Left ventricle myocardium superior (tissue), 1 donor: ENCODE measurements around the gene KCTD7. TPM values are rescaled to one million over a fixed set of nuclear protein-coding genes. Genes with fewer than 3 reads are reported as not detected.
"Not testable (repeated sequence)": the region's sequence is repeated elsewhere in the genome, so short reads cannot be mapped to it uniquely, and the experiment has no call there.

Source experiments
- ATAC-seq: fragments of 200-7000 bp; cut with Tn5 transposase; one replicate; pipeline ENCODE4 v1.9.1; 2020; ENCODE audit warnings: mild to moderate bottlenecking, moderate library complexity
- DNase-seq: peaks from one replicate; pipeline ENCODE4 v3.0.0-alpha.2; 2020
- intact Hi-C: fragments of 100-400 bp; cut with micrococcal nuclease; formaldehyde crosslinking; loops from one replicate; pipeline ENCODE4 v1.11.0; 2022
- long read RNA-seq: library from polyadenylated mRNA; unstranded; transcript quantifications from one replicate; pipeline ENCODE4 v2.0.0, GENCODE V29; 2021
- total RNA-seq: library from RNA; stranded (reverse); fragmentation: NEBNext Ultra II Directional; extraction: Animal tissue kit (Norgen Biotek cat#: 25700); gene quantifications from one replicate; pipeline ENCODE4 v1.2.1, GENCODE V29; 2021
- donor health status: DM: no; HTN: yes; CAD: no; lungs with severe emphysema.

The KCTD7 gene
- 8.0 TPM for total RNA-seq
- long read RNA-seq, result 0 reads

DNA sequence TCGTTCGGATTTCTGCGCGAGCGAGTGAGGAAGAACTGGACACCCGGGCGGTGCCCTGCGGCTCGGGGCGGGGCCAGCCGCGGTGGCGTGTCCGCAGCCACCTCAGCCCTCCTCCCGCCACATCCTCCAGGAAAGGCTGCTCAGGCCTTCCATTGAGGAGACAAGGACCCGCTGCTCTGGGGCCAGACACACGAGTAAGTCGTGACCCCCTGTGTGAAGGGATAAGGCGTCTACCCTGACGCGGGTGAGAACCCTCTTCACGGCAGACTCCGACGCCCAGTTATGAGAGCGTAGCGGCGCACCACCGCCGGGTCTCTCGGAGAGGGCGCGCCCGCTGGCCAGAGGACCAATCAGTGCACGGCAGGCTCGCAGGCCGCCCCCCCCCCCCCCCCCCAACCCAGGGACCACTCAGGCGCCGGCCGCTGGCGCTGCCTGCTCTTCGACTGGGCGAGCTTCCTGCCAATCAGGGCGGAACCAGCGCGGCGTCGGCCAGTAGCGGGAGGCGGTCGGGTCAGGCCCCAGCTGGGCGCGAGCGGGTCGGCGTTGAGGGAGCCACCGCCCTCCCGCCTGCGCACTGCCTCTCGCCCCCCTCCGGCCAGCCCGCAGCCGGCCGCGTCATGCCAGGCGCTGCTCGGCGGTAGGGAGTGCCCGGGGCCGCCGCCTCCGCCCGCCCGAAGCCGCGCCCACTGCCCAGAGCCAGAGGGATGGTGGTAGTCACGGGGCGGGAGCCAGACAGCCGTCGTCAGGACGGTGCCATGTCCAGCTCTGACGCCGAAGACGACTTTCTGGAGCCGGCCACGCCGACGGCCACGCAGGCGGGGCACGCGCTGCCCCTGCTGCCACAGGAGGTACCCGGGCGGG lies at the start of gene KCTD7:
TSS of gene KCTD7 (plus strand) at position 521 of the 861 bp plus-strand sequence. CDS start at position 705, 184 bp downstream.
- intact Hi-C loops, result no loop called here
- peak; percentile 95 for ATAC-seq

DNA sequence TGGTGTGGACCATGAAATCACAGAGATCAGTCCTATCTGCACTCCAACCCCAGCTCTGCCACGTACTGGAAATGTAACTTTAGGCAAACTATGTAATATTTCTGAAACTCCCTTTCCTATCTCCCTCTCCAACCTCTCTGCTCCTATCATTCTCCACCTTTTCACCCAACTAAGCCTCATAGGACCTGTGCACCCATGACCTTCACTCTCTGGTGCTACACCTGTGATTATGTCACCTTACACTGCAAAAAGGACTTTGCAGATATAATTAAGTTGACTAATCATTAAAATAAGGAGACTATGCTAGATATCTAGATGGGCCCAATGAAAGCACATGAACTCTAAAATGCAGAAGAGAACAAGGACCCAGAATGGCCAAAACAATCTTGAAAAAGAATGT lies 48.3 kb upstream of the KCTD7 start:
- intact Hi-C loops, DNase-seq, ATAC-seq: not testable (repeated sequence)

More for the DNA sequence above, at the start of gene KCTD7:
- DNase-seq, result peak; percentile 99

DNA sequence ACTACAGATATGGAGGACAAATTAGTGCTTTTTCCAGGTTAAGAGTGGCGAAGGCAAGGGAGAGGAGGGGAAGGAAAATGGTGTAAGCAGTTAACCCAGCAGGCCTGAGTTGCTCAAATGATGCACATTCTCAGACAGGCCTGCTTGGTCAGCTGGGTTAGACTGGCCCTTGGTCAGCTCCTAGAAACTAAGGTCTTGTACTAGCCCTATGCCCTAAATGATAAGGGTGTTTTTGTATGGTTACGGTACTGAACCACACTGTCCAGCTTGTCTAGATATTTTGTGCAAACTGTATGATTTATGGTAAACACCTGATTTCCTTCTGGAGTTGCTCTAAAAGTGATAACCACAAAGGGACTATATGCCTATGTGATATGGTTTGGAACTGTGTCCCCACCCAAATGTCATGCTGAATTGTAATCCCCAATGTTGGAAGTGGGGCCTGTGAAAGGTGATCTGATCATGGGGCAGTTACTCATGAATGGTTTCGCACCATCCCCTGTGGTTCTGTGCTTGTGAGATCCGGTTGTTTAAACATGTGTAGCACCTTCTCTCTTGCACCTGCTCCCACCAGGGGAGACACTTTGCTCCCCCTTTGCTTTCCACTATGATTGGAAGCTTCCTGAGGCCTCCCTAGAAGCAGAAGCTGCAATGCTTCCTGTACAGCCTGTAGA lies 45.7 kb upstream of the KCTD7 start:
- ATAC-seq, intact Hi-C loops, DNase-seq: not testable (repeated sequence)

DNA sequence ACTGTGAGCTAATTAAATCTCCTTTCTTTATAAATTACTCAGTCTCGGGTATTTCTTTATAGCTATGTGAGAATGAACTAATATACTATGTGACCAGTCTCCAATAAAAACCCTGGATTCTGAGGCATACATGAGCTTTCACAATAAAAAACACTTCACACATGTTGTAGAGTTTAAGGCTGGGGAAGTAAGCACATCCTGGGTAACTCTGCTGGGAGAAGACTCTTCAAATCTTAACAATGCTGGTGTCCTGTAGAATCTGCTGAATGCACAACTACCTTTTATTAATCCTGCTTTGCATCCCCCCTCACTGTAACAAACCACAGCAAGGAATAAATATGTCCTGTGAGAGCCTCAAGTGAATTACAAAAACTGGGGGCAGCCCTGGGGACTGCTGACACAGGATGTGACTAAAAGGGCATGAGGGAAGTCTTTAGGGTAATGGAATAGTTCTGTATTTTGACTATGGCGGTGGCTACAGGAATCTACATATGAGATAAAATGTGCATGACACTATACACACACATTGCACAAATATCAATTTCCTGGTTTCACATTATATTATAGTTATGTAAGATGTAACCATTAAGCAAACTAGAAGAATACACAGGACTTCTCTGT lies 45.1 kb upstream of the KCTD7 start:
- DNase-seq (no peak), ATAC-seq (no peak)
- intact Hi-C loops, result no loop called here

DNA sequence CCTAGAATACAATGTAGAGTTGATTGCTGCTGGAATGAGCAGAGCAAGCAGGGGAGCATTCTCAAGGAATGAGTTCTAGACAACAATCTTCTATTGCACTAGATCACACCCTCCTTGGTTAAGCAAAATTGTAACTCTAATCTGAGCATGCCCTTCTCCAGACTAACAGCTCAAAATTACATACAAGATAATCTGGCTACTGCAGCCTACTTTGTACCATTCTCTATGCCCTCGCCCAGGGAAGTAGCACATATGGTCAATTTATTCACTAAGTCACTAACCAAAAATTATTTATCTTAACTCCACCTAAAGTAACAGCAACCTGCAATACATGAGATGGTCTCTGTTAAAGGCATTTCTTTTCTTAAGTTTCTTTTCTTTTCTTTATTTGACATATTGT lies 42.5 kb upstream of the KCTD7 start:
- DNase-seq (no peak), ATAC-seq (no peak)
- intact Hi-C loops, result no loop called here

DNA sequence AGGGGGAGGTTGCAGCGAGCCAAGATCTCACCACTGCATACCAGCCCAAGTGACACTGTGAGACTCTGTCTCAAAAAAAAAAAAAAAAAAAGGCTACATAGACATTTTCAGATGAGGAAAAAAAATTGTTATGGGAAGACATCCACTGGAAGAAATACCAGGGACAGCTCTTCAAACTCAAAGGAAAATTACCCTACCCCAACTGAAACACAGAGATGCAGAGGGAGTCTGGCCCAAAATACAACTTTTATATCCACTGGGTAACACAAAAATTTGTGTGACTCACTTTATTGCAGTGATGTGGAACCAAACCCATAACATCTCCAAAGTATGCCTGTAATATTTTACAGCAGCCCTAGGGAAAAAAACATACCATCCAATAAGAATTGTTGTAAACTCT lies 40.5 kb upstream of the KCTD7 start:
- DNase-seq, ATAC-seq, intact Hi-C loops: not testable (repeated sequence)

DNA sequence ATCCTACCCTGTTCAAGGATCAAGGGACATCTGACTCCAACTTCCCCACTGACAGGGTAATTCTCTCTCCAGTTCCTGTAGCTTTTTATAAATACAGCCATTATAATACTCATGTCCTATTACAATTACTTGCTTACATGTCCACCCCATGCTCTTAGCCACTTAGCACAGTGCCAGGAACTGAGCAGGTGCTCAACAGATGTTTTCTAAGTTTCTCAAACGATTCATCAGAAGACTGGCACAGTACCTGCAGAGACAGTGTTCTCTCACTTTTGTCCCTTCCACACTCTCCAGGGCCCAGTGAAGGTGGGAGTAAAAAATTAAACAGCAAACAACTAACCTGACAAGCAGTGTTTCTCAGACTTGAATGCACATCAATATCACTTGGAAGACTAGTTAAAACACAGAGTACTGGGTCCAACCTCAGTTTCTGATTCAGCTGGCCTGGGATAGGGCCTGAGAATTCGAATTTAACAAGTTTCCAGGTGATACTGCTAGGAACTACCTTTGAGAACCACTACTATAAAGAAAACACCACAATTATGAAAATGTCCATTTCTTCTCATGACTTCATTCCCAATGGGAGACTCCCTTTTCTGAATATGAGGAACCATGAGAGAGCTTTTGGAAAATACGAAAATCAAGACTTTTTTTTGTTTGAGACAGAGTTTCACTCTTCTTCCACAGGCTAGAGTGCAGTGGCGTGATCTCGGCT lies 39.7 kb upstream of the KCTD7 start:
- intact Hi-C loops, ATAC-seq: not testable (repeated sequence)

DNA sequence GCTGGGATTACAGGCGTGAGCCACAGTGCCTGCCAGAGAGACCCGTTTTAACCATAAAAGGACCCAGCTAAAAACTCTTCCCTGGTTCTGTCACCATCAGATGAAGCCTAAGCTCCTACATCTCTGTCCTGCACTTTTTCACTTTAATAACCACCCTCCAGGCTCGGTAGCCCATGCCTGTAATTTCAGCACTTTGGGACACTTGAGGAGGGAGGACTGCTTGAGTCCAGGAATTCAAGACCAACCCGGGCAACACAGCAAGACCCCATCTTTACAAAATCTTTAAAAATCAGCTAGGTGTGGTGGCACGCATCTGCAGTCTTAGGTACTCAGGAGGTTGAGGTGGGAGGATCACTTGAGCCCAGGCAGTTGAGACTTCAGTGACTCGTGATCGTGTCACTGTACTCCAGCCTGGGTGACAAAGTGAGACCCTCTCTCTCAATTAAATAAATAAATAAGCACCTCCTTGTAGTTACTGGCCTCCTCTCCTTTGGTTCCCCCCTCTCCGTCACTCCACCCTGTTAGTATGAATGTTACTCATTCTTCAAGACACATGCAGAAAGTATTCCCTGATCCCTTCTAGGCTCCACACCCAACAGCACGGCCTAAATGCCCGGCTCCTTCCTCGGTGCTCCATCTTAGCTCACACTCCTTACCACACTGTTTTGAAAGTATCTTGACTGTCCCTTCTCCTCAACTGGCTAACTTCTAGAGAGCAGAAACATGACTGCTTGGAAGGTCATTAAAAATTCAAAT lies 38.2 kb upstream of the KCTD7 start:
- DNase-seq, intact Hi-C loops, ATAC-seq: not testable (repeated sequence)

More for the DNA sequence above, 39.7 kb upstream of the KCTD7 start:
- DNase-seq, result not testable (repeated sequence)

DNA sequence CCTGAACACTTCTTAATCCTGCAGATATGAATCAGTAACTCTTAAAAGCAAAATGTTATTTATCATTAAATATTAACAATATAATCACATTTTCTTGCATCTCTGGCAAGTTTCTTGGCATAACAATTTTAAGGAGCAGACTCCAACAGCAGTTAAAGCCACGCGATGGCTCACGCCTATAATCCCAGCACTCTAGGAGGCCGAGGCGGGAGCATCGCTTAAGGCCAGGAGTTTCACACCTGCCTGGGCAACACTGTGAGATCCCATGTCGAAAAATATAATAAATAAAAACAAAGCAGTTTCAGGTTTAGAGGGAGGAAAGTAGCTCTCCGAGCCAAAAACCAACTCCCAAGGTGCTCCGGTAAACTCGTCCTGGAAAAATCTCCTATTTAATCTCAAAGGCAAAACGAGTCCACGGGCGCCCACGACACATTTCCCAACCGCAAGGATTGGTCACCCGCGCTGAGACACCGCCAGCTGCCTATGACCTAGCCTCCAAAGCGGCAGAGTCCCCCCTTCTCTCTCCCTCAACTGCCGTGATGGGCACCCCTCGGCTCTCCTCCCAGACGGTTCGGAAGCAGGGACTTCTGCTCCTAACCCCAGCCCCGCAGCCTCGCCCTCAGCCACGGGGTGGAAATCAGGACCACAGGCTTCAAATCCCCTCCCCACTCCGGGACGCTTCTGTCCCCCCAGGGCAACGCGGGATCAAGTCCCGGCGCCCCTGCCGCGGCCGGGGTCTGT lies 37.5 kb upstream of the KCTD7 start:
- intact Hi-C loops, DNase-seq: not testable (repeated sequence)
- peak; percentile 39 for ATAC-seq

DNA sequence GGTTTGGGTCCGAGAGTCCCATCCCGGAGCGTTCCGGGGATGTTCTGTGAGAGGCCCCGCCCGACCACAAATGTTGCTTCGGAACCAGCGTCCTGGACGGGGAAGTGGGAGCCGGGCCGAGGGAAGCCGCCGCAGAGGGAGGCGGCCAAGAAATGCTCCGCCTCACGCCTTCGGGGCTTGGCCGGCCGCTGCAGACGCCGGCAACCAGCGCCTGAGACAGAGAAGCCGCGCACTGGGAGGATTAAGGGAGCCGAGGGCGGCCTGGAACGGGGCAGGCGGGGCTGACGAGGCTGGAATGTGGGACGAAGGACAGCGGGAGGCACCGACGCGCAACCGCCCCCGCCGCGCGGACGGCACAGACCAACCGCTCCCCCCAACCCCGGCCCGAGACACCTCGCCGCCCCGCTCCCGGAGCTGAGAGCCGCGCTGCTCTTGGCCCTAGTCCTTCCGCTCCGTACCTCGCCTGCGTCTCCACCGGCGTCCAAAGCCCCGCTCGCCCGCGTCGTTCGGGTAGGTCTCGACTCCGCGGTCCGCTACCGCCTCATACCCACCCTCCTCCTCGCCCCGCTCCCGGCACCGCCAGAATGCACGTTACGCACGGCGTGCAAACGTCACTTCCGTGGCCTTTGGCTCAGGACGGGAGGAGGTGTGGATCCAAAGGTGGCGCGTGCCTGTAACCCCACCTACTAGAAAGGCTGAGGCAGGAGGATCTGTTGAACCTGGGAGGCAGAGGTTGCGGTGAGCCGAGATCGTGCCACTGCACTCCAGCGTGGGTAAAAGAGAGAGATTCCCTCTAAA lies 36.7 kb upstream of the KCTD7 start:
- DNase-seq, result peak; percentile 95
- intact Hi-C loops, result no loop called here
- peak; percentile 98 for ATAC-seq

DNA sequence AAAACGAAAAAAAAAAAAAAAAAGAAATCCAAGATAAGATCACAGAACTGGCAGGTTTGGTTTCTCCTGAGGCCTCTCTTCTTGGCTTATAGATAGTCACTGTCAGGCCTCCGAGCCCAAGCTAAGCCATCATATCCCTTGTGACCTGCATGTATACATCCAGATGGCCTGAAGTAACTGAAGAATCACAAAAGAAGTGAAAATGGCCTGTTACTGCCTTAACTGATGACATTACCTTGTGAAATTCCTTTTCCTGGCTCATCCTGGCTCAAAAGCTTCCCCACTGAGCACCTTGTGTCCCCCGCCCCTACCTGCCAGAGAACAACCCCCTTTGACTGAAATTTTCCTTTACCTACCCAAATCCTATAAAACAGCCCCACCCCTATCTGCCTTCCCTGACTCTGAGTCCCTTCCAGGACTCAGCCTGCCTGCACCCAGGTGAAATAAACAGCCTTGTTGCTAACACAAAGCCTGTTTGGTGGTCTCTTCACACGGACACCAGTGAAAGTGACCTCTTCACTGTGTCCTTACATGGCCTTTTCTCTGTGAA lies 36.0 kb upstream of the KCTD7 start:
- intact Hi-C loops, DNase-seq, ATAC-seq: not testable (repeated sequence)

DNA sequence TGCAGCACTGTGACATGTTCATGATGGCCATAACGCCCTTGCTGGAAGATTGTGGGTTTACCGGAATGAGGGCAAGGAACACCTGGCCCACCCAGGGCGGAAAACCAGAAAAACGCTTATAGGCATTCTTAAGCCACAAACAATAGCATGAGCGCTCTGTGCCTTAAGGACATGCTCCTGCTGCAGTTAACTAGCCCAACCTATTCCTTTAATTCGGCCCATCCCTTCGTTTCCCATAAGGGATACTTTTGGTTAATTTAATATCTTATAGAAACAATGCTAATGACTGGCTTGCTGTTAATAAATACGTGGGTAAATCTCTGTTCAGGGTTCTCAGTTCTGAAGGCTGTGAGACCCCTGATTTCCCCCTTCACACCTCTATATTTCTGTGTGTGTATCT lies 34.6 kb upstream of the KCTD7 start:
- ATAC-seq, intact Hi-C loops, DNase-seq: not testable (repeated sequence)

DNA sequence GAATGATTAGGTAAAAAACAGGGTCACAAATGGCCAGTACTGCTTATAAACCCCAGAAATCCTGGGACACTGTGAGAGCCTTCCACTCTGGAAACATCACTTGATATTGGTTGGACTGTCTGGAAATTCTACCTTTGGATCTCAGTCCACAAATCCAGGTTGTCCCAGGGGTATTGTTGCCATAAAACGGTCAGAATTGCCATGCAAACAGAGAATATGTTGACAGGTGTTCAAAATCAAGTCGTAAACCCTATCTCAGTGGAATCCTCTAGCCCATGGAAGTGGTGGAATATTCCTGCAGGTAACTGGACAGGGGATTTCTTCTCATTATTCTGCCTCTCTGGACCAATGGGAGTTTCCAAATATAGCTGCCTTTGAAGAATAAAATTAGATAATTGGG lies 31.2 kb upstream of the KCTD7 start:
- intact Hi-C loops, result no loop called here
- DNase-seq (no peak), ATAC-seq (no peak)

DNA sequence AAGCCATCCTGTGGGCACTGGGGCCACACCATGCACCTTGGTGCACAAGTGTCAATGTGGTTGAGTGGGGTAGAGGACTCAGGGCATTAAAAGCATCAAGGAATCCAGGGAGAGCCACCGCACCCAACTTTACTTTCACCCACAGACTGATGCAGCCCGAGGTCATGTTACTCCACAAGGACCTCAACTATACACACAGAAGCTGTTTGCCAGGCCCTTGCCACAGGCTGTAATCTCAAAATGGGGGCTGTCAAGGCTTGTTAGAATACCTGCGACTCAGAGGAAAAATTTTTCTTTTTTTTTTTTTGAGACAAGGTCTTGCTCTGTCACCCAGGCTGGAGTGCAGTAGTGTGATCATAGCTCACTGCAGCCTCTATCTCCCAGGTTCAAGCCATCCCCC lies 26.5 kb upstream of the KCTD7 start:
- ATAC-seq, result no peak
- no peak for DNase-seq
- intact Hi-C loops, result no loop called here

DNA sequence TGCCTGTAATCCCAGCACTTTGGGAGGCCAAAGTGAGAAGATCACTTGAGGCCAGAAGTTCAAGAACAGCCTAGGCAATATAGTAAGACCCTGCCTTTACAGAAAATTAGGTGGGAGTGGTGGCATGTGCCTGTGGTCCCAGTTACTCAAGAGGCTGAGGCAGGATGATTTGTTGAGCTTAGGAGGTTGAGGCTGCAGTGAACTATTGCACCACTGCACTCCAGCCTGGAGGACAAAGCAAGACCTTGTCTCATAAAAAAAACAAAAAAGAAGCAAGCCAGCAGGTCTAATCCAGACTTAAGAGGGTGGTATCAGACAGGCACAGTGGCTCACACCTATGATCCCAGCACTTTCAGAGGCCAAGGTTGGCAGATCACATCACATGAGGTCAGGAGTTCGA lies 24.5 kb upstream of the KCTD7 start:
- no peak for DNase-seq
- ATAC-seq, result no peak
- intact Hi-C loops, result no loop called here

DNA sequence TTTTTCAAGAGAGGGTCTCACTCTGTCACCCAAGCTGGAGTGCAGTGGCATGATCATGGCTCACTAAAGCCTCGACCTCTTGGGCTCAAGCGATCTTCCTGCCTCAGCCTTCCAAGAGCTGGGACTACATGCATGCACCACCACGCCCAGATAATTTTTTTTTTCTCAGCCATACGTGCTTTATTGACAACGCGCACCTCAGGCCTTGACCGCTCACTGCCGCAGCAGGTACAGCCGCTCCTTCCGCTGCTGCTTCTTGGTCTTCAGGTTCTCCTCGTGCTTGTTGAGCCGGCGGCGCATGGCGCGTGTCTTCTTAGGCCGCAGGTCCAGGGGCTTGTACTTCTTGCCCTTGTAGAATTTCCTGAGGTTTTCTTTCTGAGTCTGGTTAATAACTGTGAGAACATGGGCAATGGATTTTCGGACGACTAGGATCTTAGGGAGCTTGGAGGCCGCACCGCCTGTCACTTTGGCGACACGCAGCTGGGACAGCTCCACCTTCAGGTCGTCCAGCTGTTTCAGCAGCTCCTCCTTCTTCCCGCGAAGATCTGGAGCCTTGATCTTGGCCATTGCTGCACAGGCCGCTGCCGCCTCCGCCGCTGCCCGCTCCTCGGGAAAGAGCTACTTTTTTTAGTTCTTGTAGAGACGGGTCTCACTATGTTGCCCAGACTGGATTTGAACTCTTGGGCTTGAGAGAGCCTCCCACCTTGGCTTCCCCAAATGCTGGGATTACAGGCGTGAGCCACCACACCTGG lies 22.0 kb upstream of the KCTD7 start:
- DNase-seq, ATAC-seq, intact Hi-C loops: not testable (repeated sequence)
